Measurements from ENCODE around the gene OR10P1.
"Not testable (repeated sequence)": the region's sequence is repeated elsewhere in the genome, so short reads cannot be mapped to it uniquely, and the experiment has no call there.

Gene OR10P1, protein sequence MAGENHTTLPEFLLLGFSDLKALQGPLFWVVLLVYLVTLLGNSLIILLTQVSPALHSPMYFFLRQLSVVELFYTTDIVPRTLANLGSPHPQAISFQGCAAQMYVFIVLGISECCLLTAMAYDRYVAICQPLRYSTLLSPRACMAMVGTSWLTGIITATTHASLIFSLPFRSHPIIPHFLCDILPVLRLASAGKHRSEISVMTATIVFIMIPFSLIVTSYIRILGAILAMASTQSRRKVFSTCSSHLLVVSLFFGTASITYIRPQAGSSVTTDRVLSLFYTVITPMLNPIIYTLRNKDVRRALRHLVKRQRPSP

DNA sequence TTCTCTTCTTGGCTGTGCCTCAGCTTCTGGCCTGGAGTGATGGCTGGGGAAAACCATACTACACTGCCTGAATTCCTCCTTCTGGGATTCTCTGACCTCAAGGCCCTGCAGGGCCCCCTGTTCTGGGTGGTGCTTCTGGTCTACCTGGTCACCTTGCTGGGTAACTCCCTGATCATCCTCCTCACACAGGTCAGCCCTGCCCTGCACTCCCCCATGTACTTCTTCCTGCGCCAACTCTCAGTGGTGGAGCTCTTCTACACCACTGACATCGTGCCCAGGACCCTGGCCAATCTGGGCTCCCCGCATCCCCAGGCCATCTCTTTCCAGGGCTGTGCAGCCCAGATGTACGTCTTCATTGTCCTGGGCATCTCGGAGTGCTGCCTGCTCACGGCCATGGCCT, at the start of gene OR10P1:
OR10P1 (plus strand) TSS at position 40 of the 400 bp plus-strand sequence; CDS start at position 40, 0 bp downstream.
- H2AFZ ChIP-seq (ENCODE audit: low read length, unreplicated experiment), result no peak within 1 kb of the TSS
- no peaks in the 10 kb centered on the region for H3K4me1 ChIP-seq (ENCODE audit: control insufficient read depth, insufficient read depth, low read length, unreplicated experiment)
- H3K4me3 ChIP-seq (ENCODE audit: low read depth, low read length), result no peak within 1 kb of the TSS
- no peaks in the 10 kb centered on the region for H3K36me3 ChIP-seq (ENCODE audit: insufficient read depth, low read length)
- H3K27ac ChIP-seq (ENCODE audit: low read depth, low read length), result no peak within 1 kb of the TSS
- H3K79me2 ChIP-seq (ENCODE audit: control insufficient read depth, insufficient read depth, low read length, unreplicated experiment), result no peaks in the 10 kb centered on the region
- H3K27me3 ChIP-seq (ENCODE audit: insufficient read depth, low read length), result peaks cover 75% of the 10 kb centered on the region

DNA sequence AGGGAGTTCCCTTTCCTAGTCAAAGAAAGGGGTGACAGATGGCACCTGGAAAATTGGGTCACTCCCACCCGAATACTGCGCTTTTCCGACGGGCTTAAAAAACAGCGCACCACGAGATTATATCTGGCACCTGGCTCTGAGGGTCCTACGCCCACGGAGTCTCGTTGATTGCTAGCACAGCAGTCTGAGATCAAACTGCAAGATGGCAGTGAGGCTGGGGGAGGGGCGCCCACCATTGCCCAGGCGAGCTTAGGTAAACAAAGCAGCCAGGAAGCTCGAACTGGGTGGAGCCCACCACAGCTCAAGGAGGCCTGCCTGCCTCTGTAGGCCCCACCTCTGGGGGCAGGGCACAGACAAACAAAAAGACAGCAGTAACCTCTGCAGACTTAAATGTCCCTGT, 46.5 kb upstream of the OR10P1 start:
- H3K27ac ChIP-seq (ENCODE audit: low read depth, low read length); H3K79me2 ChIP-seq (ENCODE audit: control insufficient read depth, insufficient read depth, low read length, unreplicated experiment); H2AFZ ChIP-seq (ENCODE audit: low read length, unreplicated experiment); H3K4me1 ChIP-seq (ENCODE audit: control insufficient read depth, insufficient read depth, low read length, unreplicated experiment); H3K4me3 ChIP-seq (ENCODE audit: low read depth, low read length); H3K27me3 ChIP-seq (ENCODE audit: insufficient read depth, low read length); H3K36me3 ChIP-seq (ENCODE audit: insufficient read depth, low read length): not testable (repeated sequence)

DNA sequence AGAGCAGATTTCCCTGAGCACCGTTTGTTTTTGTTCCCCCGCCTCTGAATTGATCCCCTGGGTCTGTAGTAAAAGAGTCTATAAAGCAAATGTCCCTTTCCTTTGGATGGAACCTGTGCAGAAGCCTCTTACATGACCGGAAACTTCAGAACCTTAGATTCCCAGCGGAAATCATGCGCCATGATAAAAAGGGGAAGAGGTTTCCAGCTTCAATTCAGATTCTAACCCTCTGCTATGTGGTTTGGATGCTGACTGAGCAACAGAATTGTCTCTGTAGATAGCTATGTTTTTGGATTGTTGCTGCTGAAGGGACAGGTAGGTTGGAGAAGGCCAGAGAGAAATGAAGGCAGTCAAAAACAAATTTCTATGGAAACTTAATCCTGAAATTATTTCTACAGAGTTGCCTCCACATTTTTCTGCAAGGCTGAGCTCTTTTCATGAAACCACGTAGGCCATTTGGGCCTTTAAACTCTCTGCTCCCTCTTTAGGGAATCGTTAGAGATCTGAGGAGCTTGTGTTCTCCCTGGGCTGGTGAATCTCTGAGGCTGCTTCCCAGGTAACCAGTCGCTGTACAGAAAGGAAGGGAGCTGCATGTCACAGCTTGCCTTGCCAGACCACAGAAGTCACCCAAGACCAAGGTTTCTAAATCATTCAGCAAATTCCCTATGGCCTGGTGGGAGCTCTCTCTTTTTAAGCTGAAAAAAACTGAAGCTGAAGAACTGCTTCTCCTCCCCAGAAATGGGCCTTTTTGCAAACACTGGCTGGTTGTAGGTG, 28.7 kb upstream of the OR10P1 start:
- Histone ChIP-seq H3K36me3 (ENCODE audit: insufficient read depth, low read length) (no peaks in the 10 kb centered on the region), H3K4me3 (ENCODE audit: low read depth, low read length) (no peak overlapping the region), H3K27me3 (ENCODE audit: insufficient read depth, low read length) (peaks cover 49% of the 10 kb centered on the region), H2AFZ (ENCODE audit: low read length, unreplicated experiment) (no peak overlapping the region), H3K27ac (ENCODE audit: low read depth, low read length) (no peak overlapping the region), H3K79me2 (ENCODE audit: control insufficient read depth, insufficient read depth, low read length, unreplicated experiment) (no peaks in the 10 kb centered on the region), H3K4me1 (ENCODE audit: control insufficient read depth, insufficient read depth, low read length, unreplicated experiment) (no peaks in the 10 kb centered on the region)

DNA sequence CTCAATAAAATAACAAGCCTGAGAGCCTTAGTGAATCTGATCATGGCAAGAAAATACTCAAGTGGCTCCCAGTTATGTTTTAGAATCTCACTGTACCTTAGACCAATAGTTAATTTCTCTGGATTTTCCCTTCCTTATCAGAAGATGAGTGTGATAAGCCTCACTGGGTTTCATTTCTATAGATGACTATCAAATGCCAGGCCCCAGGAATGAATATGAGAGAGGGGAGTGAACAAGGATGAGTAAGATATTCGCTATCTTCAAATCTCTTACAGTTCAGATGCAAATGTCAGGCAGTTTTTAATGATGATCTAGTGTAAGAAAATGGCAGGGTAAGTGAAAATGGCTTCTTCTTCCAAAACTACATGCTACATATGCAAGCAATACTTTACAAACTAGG, 26.1 kb upstream of the OR10P1 start:
- no peak overlapping the region for H3K27ac ChIP-seq (ENCODE audit: low read depth, low read length)
- H3K4me1 ChIP-seq (ENCODE audit: control insufficient read depth, insufficient read depth, low read length, unreplicated experiment), result no peaks in the 10 kb centered on the region
- H2AFZ ChIP-seq (ENCODE audit: low read length, unreplicated experiment), result no peak overlapping the region
- H3K27me3 ChIP-seq (ENCODE audit: insufficient read depth, low read length), result peaks cover 61% of the 10 kb centered on the region
- H3K36me3 ChIP-seq (ENCODE audit: insufficient read depth, low read length), result no peaks in the 10 kb centered on the region
- no peak overlapping the region for H3K4me3 ChIP-seq (ENCODE audit: low read depth, low read length)
- H3K79me2 ChIP-seq (ENCODE audit: control insufficient read depth, insufficient read depth, low read length, unreplicated experiment), result no peaks in the 10 kb centered on the region

DNA sequence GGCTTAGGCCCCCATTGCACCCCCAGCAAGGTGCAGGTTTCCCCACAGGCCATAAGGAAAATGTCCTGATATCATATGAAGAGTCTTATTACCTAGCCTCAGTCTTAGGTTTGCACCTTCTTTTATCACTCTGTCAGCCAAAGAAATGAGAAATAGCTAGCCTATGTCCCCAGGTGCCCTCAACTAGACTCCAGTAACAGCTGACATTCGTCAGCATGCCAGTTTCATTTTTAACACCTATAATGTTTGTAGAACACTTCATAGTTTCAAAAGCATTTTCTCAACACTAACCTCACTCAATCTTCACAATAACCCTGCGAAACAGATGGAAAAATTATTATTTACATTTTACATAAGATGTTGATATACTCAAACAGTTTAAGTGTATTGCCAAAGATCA, 24.0 kb upstream of the OR10P1 start:
- H3K4me3 ChIP-seq (ENCODE audit: low read depth, low read length), result no peak overlapping the region
- H2AFZ ChIP-seq (ENCODE audit: low read length, unreplicated experiment), result no peak overlapping the region
- no peaks in the 10 kb centered on the region for H3K79me2 ChIP-seq (ENCODE audit: control insufficient read depth, insufficient read depth, low read length, unreplicated experiment)
- H3K4me1 ChIP-seq (ENCODE audit: control insufficient read depth, insufficient read depth, low read length, unreplicated experiment), result no peaks in the 10 kb centered on the region
- no peaks in the 10 kb centered on the region for H3K36me3 ChIP-seq (ENCODE audit: insufficient read depth, low read length)
- H3K27me3 ChIP-seq (ENCODE audit: insufficient read depth, low read length), result peaks cover 46% of the 10 kb centered on the region
- H3K27ac ChIP-seq (ENCODE audit: low read depth, low read length), result no peak overlapping the region

DNA sequence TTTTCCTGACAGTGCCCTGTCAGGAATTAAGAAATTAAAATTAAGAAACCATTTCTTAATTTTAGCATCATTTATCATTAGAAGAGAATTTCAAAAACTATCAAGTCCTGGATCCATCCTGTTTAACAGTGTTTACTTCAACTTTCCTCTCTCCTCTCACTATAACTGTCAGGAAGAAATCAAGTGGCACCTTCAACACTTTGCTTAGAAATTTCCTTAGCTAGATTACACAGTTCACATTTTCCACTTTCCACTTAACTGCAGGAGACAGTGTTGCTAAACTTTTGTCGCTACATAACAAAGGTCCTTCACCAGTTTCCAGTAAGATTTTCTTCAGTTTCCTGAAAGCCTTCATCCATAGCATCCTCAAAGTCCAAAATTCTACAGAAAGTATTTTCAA, 21.9 kb upstream of the OR10P1 start:
- H3K4me3 ChIP-seq (ENCODE audit: low read depth, low read length), result no peak overlapping the region
- H2AFZ ChIP-seq (ENCODE audit: low read length, unreplicated experiment), result no peak overlapping the region
- H3K79me2 ChIP-seq (ENCODE audit: control insufficient read depth, insufficient read depth, low read length, unreplicated experiment), result no peaks in the 10 kb centered on the region
- no peaks in the 10 kb centered on the region for H3K4me1 ChIP-seq (ENCODE audit: control insufficient read depth, insufficient read depth, low read length, unreplicated experiment)
- peaks cover 39% of the 10 kb centered on the region for H3K27me3 ChIP-seq (ENCODE audit: insufficient read depth, low read length)
- H3K36me3 ChIP-seq (ENCODE audit: insufficient read depth, low read length), result no peaks in the 10 kb centered on the region
- H3K27ac ChIP-seq (ENCODE audit: low read depth, low read length), result no peak overlapping the region

DNA sequence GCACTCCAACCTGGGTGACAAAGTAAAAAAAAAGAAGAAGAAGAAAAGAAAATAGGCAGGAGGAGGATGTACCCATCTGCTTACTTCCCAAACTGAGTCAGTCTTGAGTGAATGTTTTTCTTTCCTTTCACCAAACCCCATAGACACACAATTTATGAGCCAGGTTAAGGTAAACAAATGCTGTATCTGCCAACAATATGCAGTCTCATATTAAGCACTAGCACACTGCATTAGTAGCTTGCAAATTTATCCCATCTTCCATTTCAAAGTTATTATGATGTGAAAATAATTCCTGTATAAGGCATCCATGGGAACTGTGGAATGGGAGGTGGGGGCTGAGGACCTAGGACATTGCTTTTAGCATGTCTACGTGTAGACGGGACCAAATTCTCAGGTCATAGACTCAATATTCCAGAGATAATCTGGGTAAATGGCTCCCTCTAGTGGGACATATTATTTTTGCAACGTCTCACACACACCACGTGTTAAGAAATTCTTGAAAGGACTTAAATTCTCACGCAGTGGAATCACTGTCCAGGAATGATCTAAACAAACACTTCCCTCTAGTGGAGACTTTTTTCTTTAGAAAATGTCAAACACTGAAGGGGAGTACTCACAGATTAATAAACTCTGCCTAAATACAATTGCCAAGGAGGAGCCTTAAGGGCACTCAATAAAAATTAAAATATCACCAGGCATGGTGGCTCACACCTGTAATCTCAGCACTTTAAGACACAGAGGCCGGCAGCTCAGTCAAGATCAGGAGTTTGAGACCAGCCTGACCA, 17.1 kb upstream of the OR10P1 start:
- no peak overlapping the region for H2AFZ ChIP-seq (ENCODE audit: low read length, unreplicated experiment)
- peaks cover 30% of the 10 kb centered on the region for H3K27me3 ChIP-seq (ENCODE audit: insufficient read depth, low read length)
- no peaks in the 10 kb centered on the region for H3K36me3 ChIP-seq (ENCODE audit: insufficient read depth, low read length)
- H3K4me3 ChIP-seq (ENCODE audit: low read depth, low read length), result no peak overlapping the region
- no peaks in the 10 kb centered on the region for H3K4me1 ChIP-seq (ENCODE audit: control insufficient read depth, insufficient read depth, low read length, unreplicated experiment)
- no peak overlapping the region for H3K27ac ChIP-seq (ENCODE audit: low read depth, low read length)
- H3K79me2 ChIP-seq (ENCODE audit: control insufficient read depth, insufficient read depth, low read length, unreplicated experiment), result no peaks in the 10 kb centered on the region

DNA sequence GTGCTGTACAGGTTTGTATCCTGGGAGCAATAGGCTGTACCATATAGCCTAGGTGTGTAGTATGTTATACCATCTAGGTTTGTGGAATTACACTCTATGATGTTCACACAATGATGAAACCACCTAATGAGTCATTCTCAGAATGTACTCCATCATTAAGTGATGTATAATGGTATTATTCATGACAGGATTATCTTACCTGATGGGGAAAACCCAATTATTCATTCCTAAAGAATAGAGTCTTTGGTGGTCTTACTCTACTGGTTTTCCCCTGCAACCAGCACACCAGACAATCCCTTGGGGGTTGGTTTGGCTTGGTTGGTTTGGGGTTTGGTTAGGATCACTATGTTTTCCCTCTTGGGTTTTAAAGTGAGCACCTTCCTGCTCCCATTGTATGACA, 12.6 kb upstream of the OR10P1 start:
- Histone ChIP-seq H3K79me2 (ENCODE audit: control insufficient read depth, insufficient read depth, low read length, unreplicated experiment) (no peaks in the 10 kb centered on the region), H2AFZ (ENCODE audit: low read length, unreplicated experiment) (no peak overlapping the region), H3K27ac (ENCODE audit: low read depth, low read length) (no peak overlapping the region), H3K36me3 (ENCODE audit: insufficient read depth, low read length) (no peaks in the 10 kb centered on the region), H3K4me1 (ENCODE audit: control insufficient read depth, insufficient read depth, low read length, unreplicated experiment) (no peaks in the 10 kb centered on the region), H3K27me3 (ENCODE audit: insufficient read depth, low read length) (peaks cover 56% of the 10 kb centered on the region), H3K4me3 (ENCODE audit: low read depth, low read length) (no peak overlapping the region)

DNA sequence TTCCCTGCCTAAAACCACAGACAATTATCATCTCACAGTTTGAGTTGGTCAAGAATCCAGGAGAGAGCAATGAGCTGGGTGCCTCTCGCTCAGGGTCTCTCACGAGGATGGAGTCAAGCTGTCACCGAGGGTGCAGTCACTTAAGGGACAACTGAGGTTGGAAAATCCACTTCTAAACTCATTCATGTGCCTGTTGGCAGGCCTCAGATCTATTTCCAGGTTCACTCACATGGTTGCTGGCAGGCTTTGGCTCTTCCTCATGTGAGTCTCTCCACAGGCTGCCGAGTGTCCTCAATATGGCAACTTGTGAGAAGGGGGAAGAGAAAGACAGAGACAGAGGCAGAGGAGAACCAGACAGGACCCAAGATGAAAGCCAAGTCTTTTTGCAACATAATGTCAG, 10.5 kb upstream of the OR10P1 start:
- Histone ChIP-seq H3K79me2 (ENCODE audit: control insufficient read depth, insufficient read depth, low read length, unreplicated experiment) (no peaks in the 10 kb centered on the region), H3K36me3 (ENCODE audit: insufficient read depth, low read length) (no peaks in the 10 kb centered on the region), H3K4me3 (ENCODE audit: low read depth, low read length) (no peak overlapping the region), H2AFZ (ENCODE audit: low read length, unreplicated experiment) (no peak overlapping the region), H3K27ac (ENCODE audit: low read depth, low read length) (no peak overlapping the region), H3K4me1 (ENCODE audit: control insufficient read depth, insufficient read depth, low read length, unreplicated experiment) (no peaks in the 10 kb centered on the region), H3K27me3 (ENCODE audit: insufficient read depth, low read length) (peaks cover 59% of the 10 kb centered on the region)

DNA sequence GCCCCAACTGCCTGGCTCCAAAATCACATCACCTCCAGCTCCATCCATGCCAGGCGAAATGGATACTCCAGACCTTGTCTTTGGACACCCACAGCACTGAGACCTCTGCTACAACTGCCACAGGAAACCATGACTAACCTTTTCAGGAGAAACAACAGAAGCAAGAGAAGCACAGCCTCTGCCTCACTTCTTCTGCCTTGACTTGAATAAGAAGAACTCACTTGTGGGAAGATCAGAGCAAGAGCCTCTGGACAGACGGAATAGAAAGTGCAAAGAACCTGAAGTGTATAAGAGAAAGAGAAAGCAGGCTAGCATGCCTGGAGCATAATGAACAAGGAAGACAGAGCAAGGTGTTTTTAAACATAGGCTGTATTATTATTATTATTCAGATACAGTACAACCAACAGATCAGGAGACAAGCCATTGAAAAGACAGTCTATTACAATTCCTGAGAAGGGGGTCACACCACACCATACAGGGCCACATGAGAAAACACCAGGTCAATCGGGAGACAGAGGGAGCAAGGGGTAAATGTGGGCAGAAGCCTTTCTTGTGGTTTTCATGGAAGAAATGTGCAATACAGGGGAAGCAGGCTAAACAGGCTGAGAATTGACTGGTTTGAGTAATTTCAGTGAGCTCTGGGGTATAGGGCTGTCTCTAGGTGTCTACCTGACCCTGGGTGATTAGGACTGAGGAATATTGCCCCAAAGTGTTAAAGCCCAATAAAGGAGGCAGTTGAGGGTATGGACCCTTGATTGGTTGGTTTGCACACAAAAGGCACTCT, 7.4 kb upstream of the OR10P1 start:
- Histone ChIP-seq H3K27me3 (ENCODE audit: insufficient read depth, low read length) (peaks cover 53% of the 10 kb centered on the region), H2AFZ (ENCODE audit: low read length, unreplicated experiment) (no peak overlapping the region), H3K4me3 (ENCODE audit: low read depth, low read length) (no peak overlapping the region), H3K36me3 (ENCODE audit: insufficient read depth, low read length) (no peaks in the 10 kb centered on the region), H3K27ac (ENCODE audit: low read depth, low read length) (no peak overlapping the region), H3K79me2 (ENCODE audit: control insufficient read depth, insufficient read depth, low read length, unreplicated experiment) (no peaks in the 10 kb centered on the region), H3K4me1 (ENCODE audit: control insufficient read depth, insufficient read depth, low read length, unreplicated experiment) (no peaks in the 10 kb centered on the region)
